ENCODE results near the gene DLG4. TPM values are rescaled to one million over a fixed set of nuclear protein-coding genes. Genes with fewer than 3 reads are reported as not detected.

DLG4 gene
- total RNA-seq, 1 experiment from 2014 or later = 38.3 TPM

GRCh38 chr17:7241783-7242716, 22.4 kb upstream of the DLG4 start, which contains the start of gene GABARAP:
TSS of gene GABARAP (minus strand) at chr17:7242449. CDS start at chr17:7242330, 119 bp downstream.
- Histone ChIP-seq H3K4me1 (ENCODE audit: insufficient read depth, low read length) (no peaks in the 10 kb centered on the region), H2BK12ac (ENCODE audit: insufficient read length, low read depth, low read length) (peak within 1 kb of the TSS; percentile 52), H3K4me2 (ENCODE audit: insufficient read depth, insufficient read length, low read length) (peak within 1 kb of the TSS; percentile 98), H3K79me2 (ENCODE audit: insufficient read depth, low read length) (peaks cover 8% of the 10 kb centered on the region; the same call in 1 of the 2 replicates), H3K23ac (ENCODE audit: insufficient read length, low read depth, low read length) (no peak within 1 kb of the TSS), H3K9ac (ENCODE audit: extremely low read depth, insufficient read length, low read length) (peak within 1 kb of the TSS; percentile 93), H3T11ph (ENCODE audit: low read length) (peak within 1 kb of the TSS; percentile 68), H3K18ac (ENCODE audit: insufficient read length, low read depth, low read length) (peak within 1 kb of the TSS; percentile 73), H3K14ac (ENCODE audit: insufficient read depth, low read length) (peak within 1 kb of the TSS; percentile 83), H2BK5ac (ENCODE audit: insufficient read length, low read length) (peak within 1 kb of the TSS; percentile 60), H3K23me2 (ENCODE audit: insufficient read length, low read depth, low read length, poor library complexity, severe bottlenecking) (peaks cover 4% of the 10 kb centered on the region), H2BK15ac (ENCODE audit: low read depth, low read length) (no peak within 1 kb of the TSS), H2BK120ac (ENCODE audit: low read depth, low read length, poor library complexity, severe bottlenecking) (no peak within 1 kb of the TSS), H4K20me1 (ENCODE audit: control insufficient read depth, insufficient read depth, insufficient read length) (no peaks in the 10 kb centered on the region), H3K27ac (ENCODE audit: insufficient read length, low read depth, low read length) (peak within 1 kb of the TSS; percentile 80), H3K9me3 (ENCODE audit: control insufficient read depth, low read depth, low read length) (no peaks in the 10 kb centered on the region), H3K56ac (ENCODE audit: insufficient read length, low read depth, low read length) (peak within 1 kb of the TSS; percentile 25), H2AK5ac (ENCODE audit: insufficient read length, low read length) (no peak within 1 kb of the TSS), H4K8ac (replicated peaks; ENCODE audit: insufficient read length, low read depth, low read length) (no peak within 1 kb of the TSS), H3K4ac (ENCODE audit: low read depth, low read length) (peak within 1 kb of the TSS; percentile 34; the same call in 1 of the 2 replicates), H3K79me1 (ENCODE audit: insufficient read depth, low read depth, low read length, poor library complexity, severe bottlenecking) (peaks cover 9% of the 10 kb centered on the region), H4K5ac (ENCODE audit: insufficient read length, low read depth, low read length) (no peak within 1 kb of the TSS), H4K91ac (ENCODE audit: insufficient read length, low read depth, low read length) (peak within 1 kb of the TSS; percentile 20), H3K27me3 (ENCODE audit: insufficient read depth, low read length) (no peaks in the 10 kb centered on the region), H2BK20ac (ENCODE audit: low read depth, low read length, poor library complexity, severe bottlenecking) (no peak within 1 kb of the TSS), H2AFZ (ENCODE audit: low read length) (no peak within 1 kb of the TSS)
- WGBS (ENCODE audit: extremely low coverage, insufficient read length, low lambda C conversion rate) = no CpG with 5 or more reads among the region's 62 CpGs
- peak; percentile 93 for DNase-seq
- TF ChIP-seq CTCF (conservative IDR thresholded peaks at IDR 0.05) = no peak
- Mint-ChIP-seq H3K9me3 (peaks cover 0 to 2% of the 10 kb centered on the region in 2 experiments; a peak in 2 of 5 replicates), H3K4me3 (peak within 1 kb of the TSS; percentile 95 to 97), H3K36me3 (ENCODE audit: insufficient read depth in 1 of 3, low read depth in 3 of 3) (peaks cover 31 to 56% (median 52%) of the 10 kb centered on the region in 3 experiments), H3K4me1 (peaks cover 38 to 40% of the 10 kb centered on the region in 2 experiments), H3K27me3 (ENCODE audit: low read depth) (no peaks in the 10 kb centered on the region; the same call in 1 of the 2 replicates), H3K27ac (peak within 1 kb of the TSS; percentile 96 to 100 (median 99))

All from H9 (cell line).